Heart left ventricle (tissue), 16 donors: Measurements from ENCODE around the gene OAT. TPM values are rescaled to one million over a fixed set of nuclear protein-coding genes. Genes with fewer than 3 reads are reported as not detected.

Source experiments
- ATAC-seq, 4 donors: fragments of 200-7000 bp; cut with Tn5 transposase; one replicate each; pipeline ENCODE4 v1.9.1; 2020 to 2022; ENCODE audit warnings: moderate library complexity in 4 of 4, mild to moderate bottlenecking in 3 of 4, moderate number of reproducible peaks in 1 of 4
- DNase-seq, 5 donors: peaks; one replicate each; pipeline ENCODE4 v3.0.0-alpha.2; 2020
- H3K27ac ChIP-seq, 12 donors: fragments of 200-600 bp; sonication (generic) in 4 of 12; one replicate each; pipeline versions ENCODE4 v1.5.0 to v1.8.0; 2016 to 2022; ENCODE audit warnings: mild to moderate bottlenecking in 2 of 12
- H3K27me3 ChIP-seq, 9 donors: fragments of 200-600 bp; sonication (generic) in 2 of 9; one replicate each; pipeline versions ENCODE4 v1.5.1 to v1.8.0; 2016 to 2022; ENCODE audit warnings: mild to moderate bottlenecking in 3 of 9
- H3K36me3 ChIP-seq, 9 donors: fragments of 200-600 bp; sonication (generic) in 2 of 9; one replicate each; pipeline versions ENCODE4 v1.5.0 to v1.8.0; 2018 to 2022; ENCODE audit warnings: mild to moderate bottlenecking in 2 of 9
- H3K4me1 ChIP-seq, 12 donors: fragments of 200-600 bp; sonication (generic) in 4 of 12; one replicate each; pipeline versions ENCODE4 v1.5.0 to v1.8.0; 2016 to 2022; ENCODE audit warnings: mild to moderate bottlenecking in 3 of 12
- H3K4me3 ChIP-seq, 12 donors: fragments of 200-600 bp; sonication (generic) in 4 of 12; one replicate each; pipeline versions ENCODE4 v1.5.0 to v1.8.0; 2017 to 2022; ENCODE audit warnings: mild to moderate bottlenecking in 9 of 12, moderate library complexity in 4 of 12
- H3K9me3 ChIP-seq, 12 donors: fragments of 200-600 bp; sonication (generic) in 4 of 12; one replicate each; pipeline versions ENCODE4 v1.5.0 to v1.8.0; 2016 to 2022; ENCODE audit warnings: mild to moderate bottlenecking in 1 of 12
- POLR2A ChIP-seq, 2 donors: fragments of 450-650 bp; IDR thresholded peaks; one replicate each; pipeline ENCODE4 v1.6.1; 2017; ENCODE audit warnings: antibody characterized with exemption in 2 of 2, mild to moderate bottlenecking in 2 of 2, moderate library complexity in 2 of 2
- WGBS, 4 donors: extraction: QIAGEN DNeasy Blood & Tissue Kit in 2 of 4; methylation state at CpG; one replicate each; pipeline versions ENCODE4 v1.1.5 to v1.1.7; 2013 to 2018; 5-methylcytosine and 5-hydroxymethylcytosine counted together
- intact Hi-C, 10 donors: fragments of 100-400 bp; cut with DNase I; formaldehyde crosslinking; loops; one replicate each; pipeline versions ENCODE4 v1.11.1 to v1.14.2; 2022
- polyA plus RNA-seq, 2 donors: library from polyadenylated mRNA; stranded (reverse); fragments of 200-250 nt; gene quantifications; one replicate each; pipeline ENCODE4 v1.2.3, GENCODE V29; 2013
- total RNA-seq, 9 donors: library from RNA; depleted of rRNA in 2 of 9; stranded (reverse); fragments of >200 nt in 2 of 9; fragmentation: NEBNext Ultra II Directional in 3 of 9; extraction: Animal tissue kit (Norgen Biotek cat#: 25700) in 3 of 9; gene quantifications; one replicate each; pipeline versions ENCODE4 v1.1.0 to v1.2.4, GENCODE V29; 2016 to 2023
- TF ChIP-seq, protein P1 (sequence below), 12 donors: fragments of 200-600 bp; sonication (generic) in 4 of 12; IDR thresholded peaks; one replicate each; pipeline versions ENCODE4 v1.5.0 to v1.8.0; 2018 to 2022; ENCODE audit warnings: antibody characterized with exemption in 12 of 12, mild to moderate bottlenecking in 5 of 12
- donor health status: ischemic (EF 13 %, LVEDD 7.1; RV severe dilation, severe dysfunction).
- donor health status: healthy with polysubstance abuse.
- donor health status: DM: no; HTN: yes; CAD: no.
- donor health status: DM: no; HTN: no; CAD: no.
- donor health status: ischemic (EF 25% LVEDD 6.9; RV normal size, moderate dysfunction).
- donor health status: ischemic (EF 25% LVEDD 5.7; RV mildly dilated, moderate dysfunction).
- donor health status: healthy.
- donor health status: DM: yes; HTN: yes; CAD: no.
- donor health status: ischemic (EF 35%, LVEDD 5.7; RV mildly dilated, moderate dysfunction).
- donor health status: nonischemic (EF 11% LVEDD 7.7; RV severe dilation, severe dysfunction).
- donor health status: DM: yes; HTN: yes; CAD: no.
- donor health status: PGD.
- donor health status: ischemic (EF 29% LVEDD 5.4; RV normal size, mild dysfunction).
- donor health status: nonischemic (EF 23%, LVEDD 6.1; RV moderate dilation, normal function).

OAT gene
- total and polyA plus RNA-seq, 11 donors = 9.3 to 56.1 (median 33.8) TPM

DNA sequence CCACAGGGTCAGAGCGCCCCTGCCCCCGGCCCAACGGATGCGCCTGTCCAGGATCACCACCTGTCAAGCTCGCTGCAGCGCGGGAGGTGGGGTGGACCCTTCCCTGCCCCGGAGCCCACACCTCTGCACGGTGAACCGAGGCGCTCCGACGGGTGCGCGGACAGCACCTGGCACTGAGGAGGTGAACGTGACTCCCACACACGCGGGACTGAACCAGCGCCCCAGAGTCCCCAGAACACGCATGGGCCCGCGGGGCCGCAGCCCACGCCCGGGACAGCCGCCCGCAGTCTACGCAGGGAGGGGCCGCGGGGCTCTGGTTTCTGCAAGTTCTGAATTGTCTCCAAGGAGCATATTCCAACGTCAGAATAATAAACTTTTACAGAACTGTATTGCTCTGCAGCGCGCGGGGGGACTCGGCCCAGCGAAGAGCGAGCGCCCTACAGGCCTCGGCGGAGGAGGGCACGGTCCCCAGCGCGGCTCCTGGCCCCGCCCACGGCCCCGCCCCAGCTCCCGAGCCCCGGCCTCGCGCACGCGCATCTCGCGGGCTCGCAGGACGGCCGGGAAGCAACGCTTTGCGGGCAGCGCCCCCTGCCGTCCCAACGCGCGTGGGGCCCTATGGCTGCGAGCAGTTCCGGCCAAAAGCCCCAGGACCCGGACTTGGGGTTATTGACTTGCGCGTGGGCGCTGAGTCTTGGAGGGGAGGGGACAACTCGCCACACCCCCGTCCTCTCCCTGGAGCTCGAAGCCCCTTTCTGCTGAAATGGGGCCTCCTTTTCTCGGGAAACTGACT lies 29.7 kb downstream of the OAT start:
- peaks cover 0 to 11% (median 1%) of the 10 kb centered on the region in 12 donors for H3K4me1 ChIP-seq
- WGBS, 4 donors = 2 to 4% (median 3%) methylated on average over 33 to 74 of the region's 74 CpGs
- no peaks in the 10 kb centered on the region for H3K27me3 ChIP-seq
- no peaks in the 10 kb centered on the region for H3K9me3 ChIP-seq
- DNase-seq = peak; percentile 85 to 95 (median 91)
- intact Hi-C loops = loop anchor here (1.0 to 10.0 kb wide), 7 partner anchors 124 to 814 kb away; no protein-coding TSS in a partner anchor
- peak overlapping the region in 5 of 12 donors; percentile 34 to 69 (median 48) for H3K27ac ChIP-seq
- ATAC-seq = peak; percentile 92 to 100 (median 98)
- peak overlapping the region; percentile 28 to 77 (median 60) for H3K4me3 ChIP-seq
- H3K36me3 ChIP-seq = no peaks in the 10 kb centered on the region
- TF ChIP-seq, protein P1, sequence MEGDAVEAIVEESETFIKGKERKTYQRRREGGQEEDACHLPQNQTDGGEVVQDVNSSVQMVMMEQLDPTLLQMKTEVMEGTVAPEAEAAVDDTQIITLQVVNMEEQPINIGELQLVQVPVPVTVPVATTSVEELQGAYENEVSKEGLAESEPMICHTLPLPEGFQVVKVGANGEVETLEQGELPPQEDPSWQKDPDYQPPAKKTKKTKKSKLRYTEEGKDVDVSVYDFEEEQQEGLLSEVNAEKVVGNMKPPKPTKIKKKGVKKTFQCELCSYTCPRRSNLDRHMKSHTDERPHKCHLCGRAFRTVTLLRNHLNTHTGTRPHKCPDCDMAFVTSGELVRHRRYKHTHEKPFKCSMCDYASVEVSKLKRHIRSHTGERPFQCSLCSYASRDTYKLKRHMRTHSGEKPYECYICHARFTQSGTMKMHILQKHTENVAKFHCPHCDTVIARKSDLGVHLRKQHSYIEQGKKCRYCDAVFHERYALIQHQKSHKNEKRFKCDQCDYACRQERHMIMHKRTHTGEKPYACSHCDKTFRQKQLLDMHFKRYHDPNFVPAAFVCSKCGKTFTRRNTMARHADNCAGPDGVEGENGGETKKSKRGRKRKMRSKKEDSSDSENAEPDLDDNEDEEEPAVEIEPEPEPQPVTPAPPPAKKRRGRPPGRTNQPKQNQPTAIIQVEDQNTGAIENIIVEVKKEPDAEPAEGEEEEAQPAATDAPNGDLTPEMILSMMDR (IDR thresholded peaks at IDR 0.05) = peak; percentile 87 to 99 (median 96)
- peak in 1 of 2 donors; percentile 49 for TF ChIP-seq POLR2A (IDR thresholded peaks at IDR 0.05)

DNA sequence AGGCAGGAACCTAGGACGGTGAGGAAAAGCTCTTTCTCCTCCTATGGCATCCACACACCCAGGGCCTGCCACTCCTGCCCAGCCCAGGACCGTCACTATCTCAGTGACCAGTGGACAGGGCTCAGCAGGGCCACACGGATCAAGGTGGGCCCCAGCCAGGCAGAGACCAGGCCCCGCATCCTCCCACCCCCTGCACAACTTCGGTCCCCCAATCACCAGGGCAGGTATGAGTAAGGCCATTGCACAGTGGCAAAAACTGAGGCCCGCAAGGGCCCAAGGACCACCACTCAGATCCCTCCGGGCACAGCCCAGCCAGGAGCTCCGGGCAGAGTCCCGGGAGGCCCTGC lies 30.3 kb downstream of the OAT start:
- DNase-seq (no peak), ATAC-seq (peak in 1 of 4 donors; percentile 16)
- peak overlapping the region in 11 of 12 donors; percentile 28 to 77 (median 60) for H3K4me3 ChIP-seq
- H3K4me1 ChIP-seq = peaks cover 0 to 11% (median 1%) of the 10 kb centered on the region in 12 donors
- no peaks in the 10 kb centered on the region for H3K9me3 ChIP-seq
- H3K36me3 ChIP-seq = no peaks in the 10 kb centered on the region
- intact Hi-C loops = loop anchor here in 8 of 10 donors (5.0 to 10.0 kb wide), 6 partner anchors 124 to 814 kb away; no protein-coding TSS in a partner anchor
- no peak for TF ChIP-seq POLR2A (IDR thresholded peaks at IDR 0.05)
- TF ChIP-seq, protein P1 (IDR thresholded peaks at IDR 0.05) = no peak
- no peaks in the 10 kb centered on the region for H3K27me3 ChIP-seq
- peak overlapping the region in 2 of 12 donors; percentile 62 to 69 for H3K27ac ChIP-seq
- WGBS, 4 donors = 73 to 81% (median 75%) methylated on average over 9 of the region's 9 CpGs

DNA sequence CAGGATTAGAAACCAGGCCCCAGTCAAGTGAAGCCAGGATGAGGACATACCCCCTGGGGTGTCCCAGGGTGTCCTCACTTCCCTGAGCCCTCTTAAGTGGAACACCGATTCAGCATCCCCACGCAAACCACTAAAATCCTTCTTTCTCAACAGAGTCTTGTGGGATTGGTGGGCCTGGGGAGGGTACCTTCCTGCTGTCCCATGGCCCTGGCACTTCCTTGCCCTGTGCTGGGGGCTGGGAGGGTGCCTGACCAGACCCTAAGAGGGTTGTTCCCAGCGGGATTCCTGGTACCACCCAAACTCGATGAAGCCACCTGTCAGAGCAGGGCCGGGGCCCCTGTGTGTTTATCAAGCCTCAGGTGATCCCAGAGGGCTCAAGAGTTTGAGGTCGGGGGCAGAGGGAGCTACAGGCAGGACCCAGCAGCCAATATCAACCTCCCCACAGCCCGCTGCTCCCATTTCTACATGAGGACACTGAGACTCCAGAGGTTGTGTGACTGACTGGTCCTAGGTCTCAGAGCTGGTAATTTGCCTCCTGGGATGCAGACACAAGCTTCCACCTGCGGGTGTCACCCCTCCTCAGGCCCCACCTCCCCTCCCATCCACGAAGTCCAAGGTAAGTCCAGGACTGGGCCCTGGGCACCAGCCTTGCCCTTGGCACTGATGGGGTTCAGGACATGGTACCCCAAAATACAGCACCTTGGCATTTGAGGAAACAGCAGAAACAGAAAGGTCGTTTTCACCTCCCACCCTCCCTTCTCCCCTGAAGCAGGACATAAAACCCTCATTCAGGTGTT lies 31.4 kb downstream of the OAT start:
- ATAC-seq (no peak), DNase-seq (no peak)
- intact Hi-C loops = loop anchor here in 8 of 10 donors (5.0 to 10.0 kb wide), 6 partner anchors 122 to 812 kb away; no protein-coding TSS in a partner anchor
- no peak for TF ChIP-seq POLR2A (IDR thresholded peaks at IDR 0.05)
- TF ChIP-seq, protein P1 (IDR thresholded peaks at IDR 0.05) = no peak
- WGBS, 4 donors = 83 to 88% (median 86%) methylated on average over 6 to 10 of the region's 10 CpGs
- no peak overlapping the region for H3K4me3 ChIP-seq
- no peaks in the 10 kb centered on the region for H3K27me3 ChIP-seq
- H3K4me1 ChIP-seq = peaks cover 0 to 11% (median 1%) of the 10 kb centered on the region in 12 donors
- H3K27ac ChIP-seq = no peak overlapping the region
- no peaks in the 10 kb centered on the region for H3K9me3 ChIP-seq
- H3K36me3 ChIP-seq = no peaks in the 10 kb centered on the region
